SU-DHL-6 (cell line): Measurements from ENCODE around the gene SPATA1.
"Not testable (repeated sequence)": the region's sequence is repeated elsewhere in the genome, so short reads cannot be mapped to it uniquely, and the experiment has no call there.

Source experiments
- H2AFZ ChIP-seq: fragments of 200-600 bp; sonication (generic); 2 replicates; pipeline ENCODE4 v1.6.1; 2014; ENCODE audit warnings: low read depth, mild to moderate bottlenecking, moderate library complexity, mixed read lengths, antibody characterized with exemption, low read length; ENCODE audit not compliant: severe bottlenecking
- H3F3A ChIP-seq: fragments of 200-600 bp; shearing (Covaris generic); 2 replicates; pipeline ENCODE4 v1.6.0; 2016; ENCODE audit warnings: antibody characterized with exemption, mild to moderate bottlenecking; ENCODE audit not compliant: insufficient read depth
- H3K27ac ChIP-seq: fragments of 200-600 bp; sonication (generic); 2 replicates; pipeline ENCODE4 v1.5.1; 2016; ENCODE audit warnings: low read depth, mild to moderate bottlenecking, low read length, moderate library complexity, mixed read lengths
- H3K27me3 ChIP-seq: fragments of 200-600 bp; sonication (generic), shearing (Covaris generic); 2 replicates; pipeline ENCODE4 v1.6.0; 2014; ENCODE audit warnings: mild to moderate bottlenecking, low read length
- H3K36me3 ChIP-seq: fragments of 200-600 bp; sonication (generic); 2 replicates; pipeline ENCODE4 v1.6.1; 2014; ENCODE audit warnings: mild to moderate bottlenecking, low read length, mixed read lengths
- H3K4me2 ChIP-seq: fragments of 300-600, 200-600 bp; shearing (Covaris generic), sonication (generic); 2 replicates; pipeline ENCODE4 v1.6.0; 2014; ENCODE audit warnings: low read length, low read depth, mild to moderate bottlenecking; ENCODE audit not compliant: poor library complexity, severe bottlenecking
- H3K4me3 ChIP-seq: fragments of 200-600 bp; sonication (generic); 2 replicates; pipeline ENCODE4 v1.5.1; 2014; ENCODE audit warnings: antibody characterized with exemption, low read length, mild to moderate bottlenecking, mixed read lengths; ENCODE audit not compliant: insufficient read depth, poor library complexity, severe bottlenecking
- H3K79me2 ChIP-seq: fragments of 200-600 bp; sonication (generic); 2 replicates; pipeline ENCODE4 v1.6.1; 2014; ENCODE audit warnings: mild to moderate bottlenecking, low read length, moderate library complexity; ENCODE audit not compliant: insufficient read depth
- H3K9ac ChIP-seq: fragments of 200-600 bp; sonication (generic); 2 replicates; pipeline ENCODE4 v1.7.0; 2014; ENCODE audit warnings: mild to moderate bottlenecking, low read length
- H3K9me2 ChIP-seq: fragments of 200-600 bp; sonication (generic); replicated peaks from 2 replicates; pipeline ENCODE4 v1.6.1; 2014; ENCODE audit warnings: low read length; ENCODE audit not compliant: insufficient read depth
- H3K9me3 ChIP-seq: fragments of 200-600 bp; sonication (generic); 2 replicates; pipeline ENCODE4 v1.6.1; 2014; ENCODE audit warnings: low read length, mixed read lengths; ENCODE audit not compliant: insufficient read depth
- H4K20me1 ChIP-seq: fragments of 200-600 bp; sonication (generic); 2 replicates; pipeline ENCODE4 v1.6.1; 2014; ENCODE audit warnings: low read depth, mild to moderate bottlenecking, antibody characterized with exemption, low read length, moderate library complexity, mixed read lengths
- CTCF ChIP-seq: fragments of 200-600 bp; sonication (generic); IDR thresholded peaks from one replicate; pipeline ENCODE4 v1.5.1; 2017; ENCODE audit warnings: antibody characterized with exemption, mild to moderate bottlenecking, low read length, moderate library complexity; ENCODE audit not compliant: insufficient read depth, poor library complexity, severe bottlenecking
- EZH2phosphoT487 ChIP-seq: fragments of 200-600 bp; sonication (generic), shearing (Covaris generic); conservative IDR thresholded peaks from 2 replicates; pipeline ENCODE4 v1.6.1; 2018; ENCODE audit warnings: mild to moderate bottlenecking, antibody characterized with exemption, low read length, moderate library complexity, mixed read lengths

SPATA1 gene

GRCh38 chr1:84585803-84586202, 79.6 kb downstream of the SPATA1 start:
- no peak for TF ChIP-seq CTCF
- TF ChIP-seq EZH2phosphoT487, result no peak
- no peaks in the 10 kb centered on the region for H3K36me3 ChIP-seq
- H3K9ac ChIP-seq, result no peak overlapping the region
- no peak overlapping the region for H3K27ac ChIP-seq
- H3K9me2 ChIP-seq, result no peaks in the 10 kb centered on the region
- H3K4me2 ChIP-seq, result no peak overlapping the region
- no peaks in the 10 kb centered on the region for H4K20me1 ChIP-seq
- no peaks in the 10 kb centered on the region for H3F3A ChIP-seq
- H3K4me3 ChIP-seq, result no peak overlapping the region
- H3K27me3 ChIP-seq, result no peaks in the 10 kb centered on the region
- H3K79me2 ChIP-seq, result no peaks in the 10 kb centered on the region
- no peaks in the 10 kb centered on the region for H3K9me3 ChIP-seq
- no peak overlapping the region for H2AFZ ChIP-seq

- H3K79me2 ChIP-seq, result no peaks in the 10 kb centered on the region
- no peaks in the 10 kb centered on the region for H3K27me3 ChIP-seq
- H3K27ac ChIP-seq, result no peak overlapping the region
- no peak overlapping the region for H3K9ac ChIP-seq
- no peaks in the 10 kb centered on the region for H3K9me2 ChIP-seq
- H3K4me3 ChIP-seq, result no peak overlapping the region
- no peaks in the 10 kb centered on the region for H3K36me3 ChIP-seq
- no peaks in the 10 kb centered on the region for H4K20me1 ChIP-seq
- no peaks in the 10 kb centered on the region for H3K9me3 ChIP-seq
- no peak overlapping the region for H3K4me2 ChIP-seq
- H3F3A ChIP-seq, result no peaks in the 10 kb centered on the region
- no peak overlapping the region for H2AFZ ChIP-seq
- TF ChIP-seq CTCF (no peak), EZH2phosphoT487 (no peak)
These were observed 80.9 kb downstream of the SPATA1 start for GRCh38 chr1:84587099-84587498.

GRCh38 chr1:84594959-84595358, 88.8 kb downstream of the SPATA1 start:
- H3K79me2 ChIP-seq, result not testable (repeated sequence)

GRCh38 chr1:84597011-84597410, 90.8 kb downstream of the SPATA1 start:
- H3K36me3 ChIP-seq, result no peaks in the 10 kb centered on the region
- H3K9ac ChIP-seq, result no peak overlapping the region
- no peak overlapping the region for H3K27ac ChIP-seq
- no peaks in the 10 kb centered on the region for H3K27me3 ChIP-seq
- H3K79me2 ChIP-seq, result no peaks in the 10 kb centered on the region
- H3K4me3 ChIP-seq, result no peak overlapping the region
- H3K9me3 ChIP-seq, result no peaks in the 10 kb centered on the region
- TF ChIP-seq CTCF, result no peak
- no peak for TF ChIP-seq EZH2phosphoT487
- H4K20me1 ChIP-seq, result no peaks in the 10 kb centered on the region
- no peak overlapping the region for H3K4me2 ChIP-seq
- H3F3A ChIP-seq, result no peaks in the 10 kb centered on the region
- H3K9me2 ChIP-seq, result no peaks in the 10 kb centered on the region
- no peak overlapping the region for H2AFZ ChIP-seq

More at GRCh38 chr1:84594959-84595358, 88.8 kb downstream of the SPATA1 start:
- H3K4me2 ChIP-seq, H3K36me3 ChIP-seq, H3K9ac ChIP-seq, H3F3A ChIP-seq, H3K4me3 ChIP-seq, H3K9me3 ChIP-seq, H3K27ac ChIP-seq, H3K9me2 ChIP-seq, H4K20me1 ChIP-seq, H3K27me3 ChIP-seq, H2AFZ ChIP-seq: not testable (repeated sequence)
